Measurements from ENCODE around the gene TTC39A.
"Not testable (repeated sequence)": the region's sequence is repeated elsewhere in the genome, so short reads cannot be mapped to it uniquely, and the experiment has no call there.

TTC39A gene

DNA sequence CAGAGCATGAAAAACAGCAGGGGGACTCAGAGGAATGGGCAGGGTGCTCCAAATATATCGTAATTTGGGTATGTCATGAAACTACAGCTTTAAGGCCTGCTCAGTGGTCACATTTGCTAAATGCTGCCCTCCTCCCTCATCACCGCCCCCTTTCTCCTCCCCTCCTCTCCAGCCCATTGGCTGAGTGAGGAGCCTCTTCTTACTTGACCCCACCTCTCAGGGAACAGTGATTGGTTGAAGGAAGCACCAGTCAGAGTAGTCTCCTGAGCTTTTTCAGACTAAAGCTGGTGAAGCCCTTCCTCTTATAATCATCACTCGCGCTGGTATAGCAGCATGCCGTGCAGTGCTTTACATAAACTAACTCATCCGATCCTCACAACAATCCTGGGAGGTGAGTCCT is 10.0 kb upstream of the TTC39A start:
- DNase-seq (ENCODE audit: low read depth in 2 of 2, low spot score in 1 of 2), result no peak

DNA sequence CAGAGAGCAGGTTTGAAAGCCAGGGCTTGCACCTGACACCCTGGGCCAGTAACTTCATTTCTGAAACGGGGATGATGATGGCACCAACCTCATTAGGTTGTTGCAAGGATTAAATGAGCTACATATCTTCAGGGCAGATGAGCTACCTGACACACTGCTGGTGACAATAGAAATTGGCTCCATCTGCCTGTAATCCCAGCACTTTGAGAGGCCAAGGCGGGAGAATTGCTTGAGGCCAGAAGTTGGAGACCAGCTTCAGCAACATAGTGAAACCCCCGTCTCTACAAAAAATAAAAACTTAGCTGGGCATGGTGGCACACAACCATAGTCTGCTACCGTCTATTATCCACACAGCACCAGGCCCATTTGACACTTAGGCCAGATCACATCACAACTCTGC is 6.3 kb upstream of the TTC39A start:
- DNase-seq (ENCODE audit: low read depth in 2 of 2, low spot score in 1 of 2), result no peak

DNA sequence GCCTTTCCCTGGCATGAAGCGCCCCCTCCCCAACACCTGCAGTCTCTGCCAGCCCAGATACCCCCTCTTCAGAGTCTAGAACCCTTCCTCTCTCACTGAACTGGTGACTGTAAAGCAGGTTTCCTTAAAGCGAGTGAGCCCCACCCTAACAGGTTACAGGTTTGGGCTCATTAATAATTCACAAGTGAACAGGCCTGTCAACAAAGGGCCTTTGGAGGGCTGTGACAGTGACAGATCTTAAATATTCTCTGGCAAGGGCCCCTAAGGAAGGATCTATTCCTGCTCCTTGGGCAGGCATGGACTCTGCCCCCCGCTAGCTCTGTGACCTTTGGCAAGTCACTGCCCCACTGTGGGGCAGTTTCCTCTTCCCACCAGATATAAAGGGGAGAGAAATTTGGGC is 5.6 kb upstream of the TTC39A start:
- DNase-seq (ENCODE audit: low read depth in 2 of 2, low spot score in 1 of 2), result no peak

DNA sequence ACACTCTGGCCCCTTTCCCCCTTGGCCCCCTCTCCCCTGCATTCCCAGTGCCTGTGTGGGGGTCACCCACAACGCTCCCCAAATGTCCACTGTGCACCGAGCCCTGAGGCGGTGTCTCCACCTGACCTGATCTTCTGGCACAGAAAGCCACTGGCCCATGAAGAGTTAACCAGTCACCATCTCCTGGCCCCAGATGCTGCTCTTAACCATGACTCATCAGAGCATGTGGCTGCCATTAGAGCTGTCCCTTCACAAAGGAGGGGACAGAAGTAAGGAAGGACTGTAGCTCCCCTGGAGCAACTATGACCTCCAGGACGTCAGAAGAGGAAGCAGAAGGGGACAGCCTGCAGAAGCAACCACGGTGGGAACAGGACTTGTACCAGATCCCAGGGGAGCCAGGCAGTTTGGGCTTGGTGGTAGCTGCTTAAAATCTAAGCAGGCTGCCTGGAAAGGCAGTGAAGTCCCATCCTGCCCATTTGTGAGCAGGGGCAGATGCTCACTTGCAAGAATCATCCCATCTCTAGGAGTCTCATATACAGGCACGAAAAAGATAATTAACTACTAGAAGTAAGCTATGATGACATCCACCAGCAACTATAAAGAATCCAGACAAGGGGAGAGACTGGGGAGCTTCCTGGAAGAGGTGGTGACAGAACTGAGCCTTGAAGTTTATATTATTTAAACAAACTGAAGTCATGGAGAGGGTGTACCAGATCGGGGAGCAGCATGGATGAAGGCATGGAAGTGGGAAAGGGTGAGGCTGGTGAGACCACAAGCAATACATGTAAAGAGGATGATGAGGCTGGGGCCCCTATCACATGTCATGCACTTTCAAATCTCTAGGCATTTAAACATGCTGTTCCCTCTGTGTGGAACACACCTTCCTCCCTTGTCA is 1.1 kb upstream of the TTC39A start:
- no peak for DNase-seq (ENCODE audit: low read depth in 2 of 2, low spot score in 1 of 2)

DNA sequence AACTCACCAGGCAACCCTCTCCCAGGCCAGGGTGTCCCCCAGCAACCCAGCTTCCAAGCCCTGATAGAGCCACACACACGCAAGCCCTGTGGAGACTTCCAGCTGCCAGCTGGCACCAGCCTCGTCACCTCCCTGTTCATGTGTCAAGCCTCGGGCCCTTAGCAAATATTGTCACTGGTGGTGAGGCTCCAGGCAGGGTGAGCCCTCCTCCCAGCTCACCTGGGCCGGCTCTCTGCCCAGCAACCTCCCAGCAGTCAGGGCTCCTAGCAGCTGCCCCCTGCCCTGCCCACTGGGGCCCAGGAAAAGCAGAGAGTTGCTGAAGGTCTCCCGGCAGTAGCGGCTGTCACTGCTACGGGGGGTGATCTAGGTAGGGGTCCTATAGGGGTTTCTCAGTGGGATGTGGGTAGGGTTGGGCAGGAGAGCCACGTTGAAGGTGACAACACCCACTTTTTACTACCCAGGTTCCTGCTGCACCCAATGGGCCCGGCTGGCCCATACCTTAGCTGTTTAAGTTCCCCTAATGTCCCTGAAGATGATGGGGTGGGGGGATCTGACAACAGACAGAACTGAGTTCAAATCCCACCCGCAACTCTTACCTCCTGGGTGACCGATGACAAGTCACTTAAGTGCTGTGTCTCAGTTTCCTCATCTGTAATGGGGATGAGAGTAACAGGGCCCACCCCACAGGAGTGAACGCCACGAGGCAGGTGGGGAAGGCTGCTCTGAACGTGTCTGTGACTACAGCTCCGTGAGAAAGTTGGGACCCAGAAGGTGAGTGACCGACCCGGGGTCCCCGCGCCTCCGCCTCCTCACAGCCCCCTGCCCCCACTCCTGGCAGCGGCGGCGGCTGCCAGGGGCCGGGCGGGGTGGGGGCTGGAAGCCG is 678 bp downstream of the TTC39A start:
- no peak for DNase-seq (ENCODE audit: low read depth in 2 of 2, low spot score in 1 of 2)

DNA sequence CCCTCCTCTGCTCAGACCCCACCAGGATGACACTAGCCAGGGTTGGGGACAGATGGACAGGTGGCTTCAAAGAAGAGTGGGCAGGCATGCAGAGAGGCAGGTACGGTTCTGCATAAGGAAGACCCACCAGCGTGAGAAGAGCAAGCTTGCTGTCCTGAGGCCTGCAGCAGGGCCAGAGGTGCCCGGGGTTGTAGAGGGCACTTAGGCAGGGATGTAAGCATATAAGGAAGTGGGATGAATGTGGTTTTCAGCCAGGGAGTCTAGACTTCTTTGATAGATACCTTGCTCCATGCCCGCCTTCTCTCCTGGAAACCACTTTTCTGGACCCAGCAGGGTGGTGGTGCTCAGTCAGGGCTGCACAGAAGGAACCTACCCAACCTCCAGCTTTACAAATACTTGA is 1.4 kb downstream of the TTC39A start:
- DNase-seq (ENCODE audit: low read depth in 2 of 2, low spot score in 1 of 2), result no peak

DNA sequence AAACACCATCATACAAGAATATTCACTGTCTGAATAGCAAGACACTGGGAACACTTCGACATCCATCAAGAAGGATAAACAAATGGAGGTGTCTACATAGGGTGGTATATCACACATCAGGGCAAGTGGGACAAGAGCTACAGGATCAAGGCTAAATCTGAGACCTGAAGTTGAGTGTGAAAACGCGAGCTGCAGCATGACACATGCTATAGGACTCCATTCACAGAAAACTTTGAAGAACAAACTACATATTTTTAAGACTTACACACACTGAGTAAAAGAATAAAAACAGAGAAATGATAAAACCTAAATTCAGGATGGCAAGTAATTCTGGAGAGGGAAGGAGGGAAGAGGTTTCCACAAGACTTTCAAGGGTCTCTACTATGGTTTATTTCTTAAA is 2.1 kb downstream of the TTC39A start:
- DNase-seq (ENCODE audit: low read depth in 2 of 2, low spot score in 1 of 2), result no peak

DNA sequence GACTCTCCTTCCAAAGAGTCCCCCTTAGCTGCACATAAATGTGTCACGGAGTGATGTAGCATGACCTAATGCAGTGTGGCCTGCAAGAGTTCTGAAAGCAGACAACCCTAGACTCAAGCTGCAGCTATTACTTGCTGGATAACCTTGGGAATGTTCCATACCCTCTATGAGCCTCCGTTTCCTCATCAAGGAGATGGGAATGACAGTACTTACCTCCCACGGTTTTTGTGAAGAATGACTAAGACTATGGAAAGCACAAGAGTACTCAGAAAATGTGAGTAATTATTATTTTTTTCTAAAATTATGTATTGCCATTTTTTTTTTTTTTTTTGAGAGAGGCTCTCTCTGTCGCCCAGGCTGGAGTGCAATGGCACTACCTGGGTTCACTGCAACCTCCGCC is 3.0 kb downstream of the TTC39A start:
- DNase-seq (ENCODE audit: low read depth in 2 of 2, low spot score in 1 of 2), result no peak

DNA sequence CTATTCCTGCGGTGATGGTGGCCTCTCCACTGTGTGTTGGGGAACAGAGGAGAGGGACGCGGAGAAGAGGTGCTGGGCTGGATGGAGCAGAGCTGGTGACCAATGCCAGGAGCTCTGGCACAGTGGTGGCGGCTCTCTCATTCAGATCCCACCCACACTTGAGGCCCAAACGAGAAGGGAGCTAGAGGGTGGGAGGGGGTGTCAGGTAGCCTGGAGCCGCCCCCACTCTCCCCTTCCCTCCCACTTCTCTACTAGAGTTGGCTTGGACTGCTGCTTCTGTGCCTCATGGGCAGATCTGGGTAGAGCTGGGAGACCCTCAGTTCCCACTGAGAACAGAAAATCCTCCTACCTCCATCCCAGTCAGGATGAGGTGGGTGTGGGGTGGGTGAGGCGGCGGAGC is 3.5 kb downstream of the TTC39A start:
- no peak for DNase-seq (ENCODE audit: low read depth in 2 of 2, low spot score in 1 of 2)

DNA sequence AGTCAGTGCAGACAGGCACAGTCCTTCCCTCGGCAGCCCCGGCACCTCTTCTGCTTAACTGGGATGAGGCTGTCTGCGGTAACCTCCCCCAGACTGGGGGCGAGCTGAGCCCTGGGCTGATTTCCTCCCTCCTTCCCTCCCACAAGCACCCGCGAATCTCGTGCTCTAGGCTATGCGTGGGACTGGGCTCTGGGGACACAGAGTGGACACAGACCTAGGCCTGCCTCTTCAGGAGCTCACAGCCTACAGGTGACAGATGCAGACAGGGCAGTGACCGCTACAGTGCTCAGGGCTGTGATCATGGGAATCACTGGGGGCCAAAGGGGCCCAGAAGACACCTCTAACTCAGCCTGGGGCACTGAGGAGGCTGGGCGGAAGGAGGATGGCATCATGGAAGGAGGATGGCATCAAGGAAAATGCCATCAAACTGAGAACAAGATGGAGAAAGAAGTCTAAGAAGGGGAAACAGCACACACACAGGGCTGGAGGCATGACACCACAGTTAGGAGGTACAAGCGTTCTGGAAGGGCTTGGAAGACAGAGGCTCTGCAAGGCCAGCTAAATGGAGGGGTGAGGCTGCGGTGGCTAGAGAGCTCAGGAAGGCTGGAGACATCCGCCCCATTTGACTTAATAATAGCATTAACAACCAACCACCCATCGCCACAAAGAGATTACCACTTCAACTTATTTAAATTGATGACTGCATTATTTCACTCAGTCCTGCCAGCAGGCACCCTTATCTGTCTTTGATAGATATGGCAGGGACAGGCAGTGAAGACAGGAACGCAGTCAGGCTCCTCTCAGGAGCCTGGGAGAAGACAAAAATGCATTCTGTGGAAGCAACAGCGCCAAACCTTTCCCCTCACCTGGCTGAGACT is 4.2 kb downstream of the TTC39A start:
- no peak for DNase-seq (ENCODE audit: low read depth in 2 of 2, low spot score in 1 of 2)

DNA sequence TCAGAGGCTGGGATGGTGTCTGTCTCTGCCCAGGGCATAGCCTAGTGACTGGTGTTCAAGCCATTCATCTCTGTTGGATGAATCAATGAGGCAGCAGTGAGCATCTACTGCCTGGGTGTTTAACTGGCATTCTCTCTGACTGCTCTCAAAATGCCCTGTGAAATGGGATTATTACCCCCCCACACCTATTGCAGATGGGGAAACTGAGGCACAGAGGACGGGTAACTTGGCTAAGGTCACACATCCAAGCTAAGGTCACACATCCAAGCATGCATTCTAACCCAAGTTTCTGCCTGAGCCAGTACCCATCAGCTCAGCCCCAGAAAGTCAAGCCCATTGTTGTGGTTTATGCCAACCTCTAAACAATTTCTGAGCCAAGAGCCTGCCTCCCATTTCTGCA is 5.0 kb downstream of the TTC39A start:
- DNase-seq (ENCODE audit: low read depth in 2 of 2, low spot score in 1 of 2), result no peak

DNA sequence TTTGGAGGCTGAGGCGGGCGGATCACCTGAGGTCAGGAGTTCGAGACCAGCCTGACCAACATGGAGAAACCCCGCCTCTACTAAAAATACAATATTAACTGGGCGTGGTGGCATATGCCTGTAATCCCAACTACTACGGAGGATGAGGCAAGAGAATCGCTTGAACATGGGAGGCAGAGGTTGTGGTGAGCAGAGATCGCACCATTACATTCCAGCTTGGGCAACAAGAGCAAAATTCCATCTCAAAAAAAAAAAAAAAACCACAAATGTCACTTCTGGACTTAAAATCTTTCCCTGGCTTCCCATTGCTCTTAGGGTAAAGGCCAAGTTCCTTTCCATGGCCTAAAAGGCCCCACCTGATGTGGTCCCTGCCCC is 5.4 kb downstream of the TTC39A start:
- not testable (repeated sequence) for DNase-seq (ENCODE audit: low read depth in 2 of 2, low spot score in 1 of 2)

DNA sequence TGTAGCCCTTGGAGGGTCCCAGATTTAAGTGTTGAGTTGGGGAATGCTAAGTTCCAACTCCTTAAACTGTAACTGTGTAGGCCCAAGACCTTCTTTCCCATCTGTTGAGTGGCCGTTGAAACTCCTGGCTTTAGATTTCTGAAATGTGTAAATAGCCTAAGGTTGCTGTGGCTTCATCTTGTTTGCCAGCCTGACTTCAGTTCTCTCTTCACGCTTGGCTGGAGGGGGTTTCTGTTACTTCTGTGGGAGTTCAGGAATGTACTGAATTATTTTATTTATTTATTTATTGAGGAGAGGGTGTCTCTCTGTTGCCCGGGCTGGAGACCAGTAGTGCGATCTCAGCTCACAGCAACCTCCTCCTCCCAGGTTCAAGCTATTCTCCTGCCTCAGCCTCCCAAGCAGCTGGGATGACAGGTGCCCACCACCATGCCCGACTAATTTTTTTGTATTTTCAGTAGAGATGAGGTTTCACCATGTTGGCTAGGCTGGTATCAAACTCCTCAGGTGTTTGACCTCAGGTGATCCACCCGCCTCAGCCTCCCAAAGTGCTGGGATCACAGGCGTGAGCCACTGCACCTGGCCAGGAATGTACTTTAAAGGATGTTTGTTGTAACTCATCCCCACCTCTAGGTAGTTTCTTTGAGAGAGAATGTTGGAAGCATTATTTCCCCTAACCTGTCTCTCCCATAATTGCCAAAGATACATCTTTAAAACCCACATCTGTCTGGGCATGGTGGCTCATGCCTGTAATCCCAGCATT is 5.9 kb downstream of the TTC39A start:
- DNase-seq (ENCODE audit: low read depth in 2 of 2, low spot score in 1 of 2), result no peak

DNA sequence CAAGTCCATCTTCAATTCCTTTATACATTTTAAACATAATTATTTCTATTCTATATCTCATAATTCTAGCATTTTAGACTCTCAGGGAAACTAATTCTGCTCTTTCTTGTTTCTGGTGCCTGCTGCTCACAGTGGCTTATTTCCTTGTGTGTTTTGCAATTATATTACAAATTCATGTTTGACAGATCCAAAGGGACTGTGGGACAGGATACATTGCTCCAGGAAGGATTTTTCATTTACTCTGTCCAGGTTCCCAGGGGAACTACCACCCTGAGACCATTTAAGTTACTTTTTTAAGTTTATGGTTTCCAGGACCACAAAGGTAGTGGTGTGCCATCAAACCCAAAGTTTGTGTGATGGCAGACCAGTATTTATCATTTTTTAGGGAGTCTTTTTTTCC is 6.6 kb downstream of the TTC39A start:
- DNase-seq (ENCODE audit: low read depth in 2 of 2, low spot score in 1 of 2), result no peak

DNA sequence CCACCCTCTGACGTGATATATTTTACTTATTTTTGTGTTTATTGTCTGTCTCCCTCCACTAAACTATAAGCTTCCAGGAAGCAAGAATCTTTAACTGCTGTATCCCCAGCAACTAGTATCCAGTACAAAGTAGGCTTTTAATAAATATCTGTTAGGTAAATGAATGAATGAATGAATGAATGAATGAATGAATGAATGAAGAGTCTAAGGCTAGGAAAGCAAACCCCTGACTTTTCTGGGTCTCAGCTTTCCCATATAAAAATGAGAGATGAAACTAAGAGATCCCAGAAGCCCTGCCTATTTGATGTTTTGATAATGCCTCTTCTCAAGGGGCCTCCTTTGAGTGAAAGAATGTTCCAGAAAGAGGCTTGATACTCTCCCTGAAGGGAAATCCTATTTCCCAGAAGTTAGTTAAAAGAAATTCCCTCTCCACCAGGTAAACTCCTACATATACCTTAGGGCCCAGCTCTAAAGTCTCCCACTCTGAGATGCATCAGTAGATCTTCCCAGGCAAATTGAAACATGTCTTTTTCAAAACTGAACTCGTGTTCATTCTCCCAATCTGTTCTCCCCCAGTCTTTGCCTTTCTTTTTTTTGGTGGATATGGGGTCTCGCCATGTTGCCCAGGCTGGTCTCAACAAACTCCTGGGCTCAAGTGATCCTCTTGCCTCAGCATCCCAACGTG is 7.8 kb downstream of the TTC39A start:
- no peak for DNase-seq (ENCODE audit: low read depth in 2 of 2, low spot score in 1 of 2)

DNA sequence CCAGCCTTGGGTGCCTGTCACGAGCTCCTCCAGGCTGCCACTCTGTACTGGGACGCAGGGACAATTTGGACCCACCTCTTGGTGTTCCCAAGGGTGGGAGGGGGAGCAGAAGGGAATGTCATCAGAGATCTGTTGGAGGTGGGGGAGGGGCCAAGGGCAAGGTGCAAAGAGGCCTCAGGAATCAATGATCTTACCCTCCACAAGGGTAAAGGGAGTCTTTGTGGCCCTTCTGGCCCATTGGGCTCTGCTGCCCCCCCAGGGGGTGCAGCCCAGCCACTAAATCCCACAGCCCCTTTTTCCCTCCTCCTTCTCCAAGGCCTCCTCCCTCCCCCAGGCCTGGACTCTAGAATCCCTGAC is 8.5 kb downstream of the TTC39A start:
- DNase-seq (ENCODE audit: low read depth in 2 of 2, low spot score in 1 of 2), result no peak

DNA sequence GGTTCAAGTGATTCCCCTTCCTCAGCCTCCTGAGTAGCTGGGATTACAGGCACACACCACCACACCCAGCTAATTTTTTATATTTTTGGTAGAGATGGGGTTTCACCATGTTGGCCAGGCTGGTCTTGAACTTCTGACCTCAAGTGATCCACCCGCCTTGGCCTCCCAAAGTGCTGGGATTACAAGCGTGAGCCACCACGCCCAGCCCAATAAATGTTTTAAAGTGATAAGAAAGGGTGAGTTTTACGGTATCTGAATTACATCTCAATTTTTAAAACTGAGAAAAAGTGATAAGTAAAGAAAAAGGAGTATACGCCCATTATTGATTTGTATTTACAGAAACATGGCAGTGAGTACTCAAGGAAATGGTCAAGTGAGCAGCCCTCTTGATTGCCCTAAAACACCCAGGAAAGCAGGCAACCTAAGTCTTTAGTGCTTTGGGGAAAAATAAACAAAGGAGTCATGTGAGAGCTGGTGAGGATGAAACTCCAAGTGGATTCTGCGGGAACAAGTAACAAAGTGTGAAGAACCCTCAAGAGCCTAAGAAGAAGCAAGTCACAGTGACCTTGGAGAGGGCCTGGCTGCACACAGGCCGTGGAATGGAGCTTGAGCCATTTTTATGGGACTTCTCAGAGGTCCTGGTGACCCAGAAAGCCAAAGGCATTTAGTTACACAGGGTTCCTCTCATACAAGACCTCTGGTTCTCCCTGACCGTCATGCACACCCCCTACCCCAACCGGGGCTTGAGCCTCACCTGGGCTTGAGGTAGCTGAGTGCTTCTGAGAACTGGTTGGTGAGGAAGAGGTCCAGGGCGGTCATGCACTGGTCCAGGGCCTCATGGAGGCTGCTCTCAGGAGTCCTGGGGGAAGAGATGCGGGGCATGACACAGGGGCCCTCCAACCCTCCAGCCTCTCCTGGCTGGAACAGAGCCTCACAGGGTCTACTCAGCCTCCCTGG is 9.1 kb downstream of the TTC39A start:
- DNase-seq (ENCODE audit: low read depth in 2 of 2, low spot score in 1 of 2), result no peak

DNA sequence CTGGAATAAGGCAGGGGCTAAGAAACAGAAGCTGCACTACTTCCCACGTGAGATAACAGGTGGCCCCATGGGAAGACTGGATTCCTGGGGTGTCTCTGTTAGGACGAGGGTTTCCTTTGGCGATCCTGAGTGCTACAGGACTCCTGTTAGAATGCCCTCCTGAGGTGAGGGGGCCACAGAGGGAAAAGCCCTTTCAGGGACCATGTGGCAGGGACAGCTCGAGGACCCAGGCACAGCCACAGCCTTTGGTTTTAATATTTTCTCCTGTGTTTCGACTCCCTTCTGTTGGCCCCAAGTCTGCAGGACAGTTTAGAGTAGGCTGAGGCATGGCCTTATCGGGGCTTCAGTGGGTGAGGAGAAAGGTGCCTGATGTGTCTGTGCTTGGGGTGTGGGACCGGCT is 12.6 kb downstream of the TTC39A start:
- no peak for DNase-seq (ENCODE audit: low read depth in 2 of 2, low spot score in 1 of 2)

DNA sequence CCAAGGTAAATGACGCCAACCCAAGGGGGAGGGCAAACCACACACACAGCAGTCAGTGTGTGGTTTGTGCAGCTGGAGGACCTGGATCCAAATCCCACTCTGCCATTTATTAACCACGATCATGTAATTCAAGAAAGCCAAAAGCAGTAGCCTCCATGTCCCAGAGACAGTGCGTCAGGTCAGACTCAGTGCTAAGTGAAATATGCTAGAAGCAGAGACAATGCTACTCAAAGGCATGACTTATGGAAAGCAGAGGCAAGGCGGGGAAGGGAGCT is 13.6 kb downstream of the TTC39A start:
- DNase-seq (ENCODE audit: low read depth in 2 of 2, low spot score in 1 of 2), result no peak
